ENCODE results near the gene TEDC2.

TEDC2 gene

GRCh38 chr16:2460391-2460713 is 443 bp downstream of the TEDC2 start:
- Histone ChIP-seq H3K27me3 (ENCODE audit: insufficient read depth, low read depth, severe bottlenecking) (no peaks in the 10 kb centered on the region), H3K9me3 (ENCODE audit: severe bottlenecking) (no peaks in the 10 kb centered on the region), H3K27ac (peak overlapping the region; percentile 91), H3K36me3 (peaks cover 67% of the 10 kb centered on the region), H3K4me3 (ENCODE audit: low read depth, low read length) (peak overlapping the region; percentile 65)
- TF ChIP-seq CTCF (IDR thresholded peaks at IDR 0.05; ENCODE audit: low read depth, low read length): no peak
- DNase-seq: no peak

GRCh38 chr16:2460916-2461315 is 1.0 kb downstream of the TEDC2 start:
- H3K36me3 ChIP-seq: peaks cover 62% of the 10 kb centered on the region
- no peak for TF ChIP-seq CTCF (IDR thresholded peaks at IDR 0.05; ENCODE audit: low read depth, low read length)
- no peaks in the 10 kb centered on the region for H3K9me3 ChIP-seq (ENCODE audit: severe bottlenecking)
- no peak for DNase-seq
- H3K4me3 ChIP-seq (ENCODE audit: low read depth, low read length): peak overlapping the region; percentile 65
- H3K27me3 ChIP-seq (ENCODE audit: insufficient read depth, low read depth, severe bottlenecking): no peaks in the 10 kb centered on the region
- H3K27ac ChIP-seq: peak overlapping the region; percentile 91

GRCh38 chr16:2462031-2462866 is 2.3 kb downstream of the TEDC2 start:
- H3K4me3 ChIP-seq (ENCODE audit: low read depth, low read length): no peak overlapping the region
- no peaks in the 10 kb centered on the region for H3K27me3 ChIP-seq (ENCODE audit: insufficient read depth, low read depth, severe bottlenecking)
- no peak overlapping the region for H3K27ac ChIP-seq
- H3K36me3 ChIP-seq: peaks cover 59% of the 10 kb centered on the region
- TF ChIP-seq CTCF (IDR thresholded peaks at IDR 0.05; ENCODE audit: low read depth, low read length): no peak
- DNase-seq: no peak
- no peaks in the 10 kb centered on the region for H3K9me3 ChIP-seq (ENCODE audit: severe bottlenecking)

- H3K4me3 ChIP-seq (ENCODE audit: low read depth, low read length): no peak overlapping the region
- H3K36me3 ChIP-seq: peaks cover 54% of the 10 kb centered on the region
- DNase-seq: peak; percentile 44
- H3K27ac ChIP-seq: peak overlapping the region; percentile 51
- TF ChIP-seq CTCF (IDR thresholded peaks at IDR 0.05; ENCODE audit: low read depth, low read length): no peak
- H3K27me3 ChIP-seq (ENCODE audit: insufficient read depth, low read depth, severe bottlenecking): no peaks in the 10 kb centered on the region
- no peaks in the 10 kb centered on the region for H3K9me3 ChIP-seq (ENCODE audit: severe bottlenecking)
Observed at GRCh38 chr16:2464333-2464732, 4.4 kb downstream of the TEDC2 start.

GRCh38 chr16:2465653-2466415 is 5.9 kb downstream of the TEDC2 start:
- Histone ChIP-seq H3K4me3 (ENCODE audit: low read depth, low read length) (no peak overlapping the region), H3K9me3 (ENCODE audit: severe bottlenecking) (no peaks in the 10 kb centered on the region), H3K27me3 (ENCODE audit: insufficient read depth, low read depth, severe bottlenecking) (no peaks in the 10 kb centered on the region), H3K27ac (peak overlapping the region; percentile 100), H3K36me3 (peaks cover 49% of the 10 kb centered on the region)
- peak; percentile 56; the same call in 1 of the 2 replicates for TF ChIP-seq CTCF (IDR thresholded peaks at IDR 0.05; ENCODE audit: low read depth, low read length)
- peak; percentile 53 for DNase-seq

Data from WERI-Rb-1 (cell line).